HCT116 (cell line): ENCODE results near the gene PROSER2.

Experiments used
- EZH2 ChIP-seq: fragments of 200-600 bp; sonication (generic); IDR thresholded peaks from 2 replicates; pipeline ENCODE4 v1.6.1; 2017; ENCODE audit warnings: antibody characterized with exemption, mixed run types
- EZH2phosphoT487 ChIP-seq: fragments of 200-600 bp; IDR thresholded peaks from 2 replicates; pipeline ENCODE4 v1.6.1; 2018; ENCODE audit warnings: antibody characterized with exemption, borderline replicate concordance
- TF ChIP-seq, protein P1 (sequence below), 3 experiments: fragments of 200-600 bp in 1 of 3; sonication (generic) in 1 of 3; IDR thresholded peaks in 2 of 3; conservative IDR thresholded peaks in 1 of 3; 2 replicates each; pipeline ENCODE4 v1.5.1; 2012 to 2017; ENCODE audit warnings: low read depth in 2 of 3, low read length in 2 of 3, antibody characterized with exemption in 1 of 3, borderline replicate concordance in 1 of 3, control low read depth in 1 of 3, mild to moderate bottlenecking in 1 of 3, mixed read lengths in 1 of 3, mixed run types in 1 of 3, moderate library complexity in 1 of 3; ENCODE audit not compliant: insufficient read depth in 1 of 3
- TF ChIP-seq, protein P2 (sequence below): IDR thresholded peaks from 2 replicates; pipeline ENCODE4 v1.6.1; 2012

DNA sequence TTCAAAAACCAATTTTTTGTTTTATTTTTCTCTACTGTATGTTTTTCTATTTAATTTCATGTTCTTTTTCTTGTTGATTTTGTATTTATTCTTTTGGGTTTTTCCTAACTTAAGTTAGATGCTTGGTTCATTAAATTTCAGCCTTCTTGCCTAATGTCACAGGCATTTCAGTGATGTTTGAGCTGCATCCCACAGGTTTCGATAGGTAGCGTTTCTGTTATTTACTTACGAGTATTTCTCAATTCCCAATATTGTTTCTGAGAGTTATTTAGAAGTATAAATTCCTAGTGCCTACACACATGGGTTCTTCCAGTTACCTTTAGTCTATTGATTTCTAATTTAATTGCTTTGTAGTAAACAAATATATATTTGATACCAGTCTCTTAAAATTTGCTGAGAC lies 18.2 kb downstream of the PROSER2 start:
- TF ChIP-seq EZH2phosphoT487 (no peak), EZH2 (no peak)
- TF ChIP-seq, protein P1, sequence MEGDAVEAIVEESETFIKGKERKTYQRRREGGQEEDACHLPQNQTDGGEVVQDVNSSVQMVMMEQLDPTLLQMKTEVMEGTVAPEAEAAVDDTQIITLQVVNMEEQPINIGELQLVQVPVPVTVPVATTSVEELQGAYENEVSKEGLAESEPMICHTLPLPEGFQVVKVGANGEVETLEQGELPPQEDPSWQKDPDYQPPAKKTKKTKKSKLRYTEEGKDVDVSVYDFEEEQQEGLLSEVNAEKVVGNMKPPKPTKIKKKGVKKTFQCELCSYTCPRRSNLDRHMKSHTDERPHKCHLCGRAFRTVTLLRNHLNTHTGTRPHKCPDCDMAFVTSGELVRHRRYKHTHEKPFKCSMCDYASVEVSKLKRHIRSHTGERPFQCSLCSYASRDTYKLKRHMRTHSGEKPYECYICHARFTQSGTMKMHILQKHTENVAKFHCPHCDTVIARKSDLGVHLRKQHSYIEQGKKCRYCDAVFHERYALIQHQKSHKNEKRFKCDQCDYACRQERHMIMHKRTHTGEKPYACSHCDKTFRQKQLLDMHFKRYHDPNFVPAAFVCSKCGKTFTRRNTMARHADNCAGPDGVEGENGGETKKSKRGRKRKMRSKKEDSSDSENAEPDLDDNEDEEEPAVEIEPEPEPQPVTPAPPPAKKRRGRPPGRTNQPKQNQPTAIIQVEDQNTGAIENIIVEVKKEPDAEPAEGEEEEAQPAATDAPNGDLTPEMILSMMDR (IDR thresholded peaks at IDR 0.05 in 2 of 3, conservative IDR thresholded peaks at IDR 0.05 in 1 of 3; ENCODE audit: borderline replicate concordance in 1 of 3, insufficient read depth in 1 of 3, low read depth in 2 of 3, low read length in 2 of 3), result no peak
- TF ChIP-seq, protein P2, sequence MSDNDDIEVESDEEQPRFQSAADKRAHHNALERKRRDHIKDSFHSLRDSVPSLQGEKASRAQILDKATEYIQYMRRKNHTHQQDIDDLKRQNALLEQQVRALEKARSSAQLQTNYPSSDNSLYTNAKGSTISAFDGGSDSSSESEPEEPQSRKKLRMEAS, result no peak
